CD14-positive monocyte (primary cell): ENCODE results near the gene SULT2B1. TPM values are rescaled to one million over a fixed set of nuclear protein-coding genes. Genes with fewer than 3 reads are reported as not detected.

ENCODE experiments used
- DNase-seq, 3 donors: peaks; one replicate each; pipeline ENCODE4 v3.0.0-alpha.2; 2011 to 2022
- H2AFZ ChIP-seq: 2 replicates; pipeline ENCODE4 v1.6.0; 2012; ENCODE audit warnings: mild to moderate bottlenecking, low read depth, low read length, inconsistent platforms; ENCODE audit not compliant: insufficient read depth, poor library complexity, severe bottlenecking
- H3K27ac ChIP-seq, 2 donors: 1 replicate in 1 of 2; 2 replicates in 1 of 2; pipeline ENCODE4 v1.5.1; 2012 to 2013; ENCODE audit warnings: low read length in 2 of 2, control low read depth in 1 of 2, inconsistent platforms in 1 of 2, low read depth in 1 of 2, mild to moderate bottlenecking in 1 of 2
- H3K27me3 ChIP-seq, 2 donors: one replicate each; pipeline versions ENCODE4 v1.6.0 to v1.6.1; 2011 to 2013; ENCODE audit warnings: low read length in 2 of 2; ENCODE audit not compliant: control insufficient read depth in 2 of 2, insufficient read depth in 2 of 2
- H3K36me3 ChIP-seq, 2 donors: replicated peaks in 1 of 2; 1 replicate in 1 of 2; 2 replicates in 1 of 2; pipeline versions ENCODE4 v1.5.1 to v1.6.1; 2012 to 2013; ENCODE audit warnings: low read length in 2 of 2, control low read depth in 1 of 2, inconsistent platforms in 1 of 2, mild to moderate bottlenecking in 1 of 2; ENCODE audit not compliant: insufficient read depth in 2 of 2, control insufficient read depth in 1 of 2
- H3K4me1 ChIP-seq, 2 donors: 1 replicate in 1 of 2; 2 replicates in 1 of 2; pipeline versions ENCODE4 v1.5.1 to v1.6.1; 2012 to 2013; ENCODE audit warnings: low read length in 2 of 2, control low read depth in 1 of 2, inconsistent platforms in 1 of 2, mild to moderate bottlenecking in 1 of 2, moderate library complexity in 1 of 2; ENCODE audit not compliant: insufficient read depth in 2 of 2, control insufficient read depth in 1 of 2
- H3K4me2 ChIP-seq: replicated peaks from 2 replicates; pipeline ENCODE3; 2012; ENCODE audit warnings: low read length, moderate library complexity, mild to moderate bottlenecking; ENCODE audit not compliant: poor library complexity, severe bottlenecking; ENCODE audit errors: extremely low read depth
- H3K4me3 ChIP-seq, 3 experiments: fragments of 200-600 bp in 1 of 3; sonication (generic) in 1 of 3; replicated peaks in 1 of 3; 1 replicate in 2 of 3; 2 replicates in 1 of 3; pipeline ENCODE4 v1.5.1; 2011 to 2013; ENCODE audit warnings: low read length in 3 of 3, mild to moderate bottlenecking in 3 of 3, control low read depth in 2 of 3, low read depth in 2 of 3, inconsistent platforms in 1 of 3, moderate library complexity in 1 of 3
- H3K79me2 ChIP-seq: 2 replicates; pipeline ENCODE4 v1.6.0; 2012; ENCODE audit warnings: mild to moderate bottlenecking, control low read depth, inconsistent platforms, low read length, moderate library complexity; ENCODE audit not compliant: insufficient read depth
- H3K9ac ChIP-seq: 2 replicates; pipeline ENCODE4 v1.6.0; 2017; ENCODE audit warnings: low read length, mild to moderate bottlenecking; ENCODE audit not compliant: insufficient read depth, poor library complexity, severe bottlenecking
- H3K9me3 ChIP-seq, 2 donors: replicated peaks in 1 of 2; 1 replicate in 1 of 2; 2 replicates in 1 of 2; pipeline versions ENCODE4 v1.5.1 to v1.6.1; 2012 to 2013; ENCODE audit warnings: low read length in 2 of 2, control low read depth in 1 of 2; ENCODE audit not compliant: control insufficient read depth in 1 of 2, insufficient read depth in 1 of 2
- H4K20me1 ChIP-seq: 2 replicates; pipeline ENCODE4 v1.6.0; 2012; ENCODE audit warnings: mild to moderate bottlenecking, low read length, control low read depth, moderate library complexity; ENCODE audit not compliant: insufficient read depth
- H3K27ac Mint-ChIP-seq, 7 donors: one replicate each; pipeline ENCODE4 v1.8.0; 2020; ENCODE audit warnings: mild to moderate bottlenecking in 7 of 7, mixed read lengths in 7 of 7, moderate library complexity in 6 of 7, inconsistent platforms in 2 of 7
- H3K27me3 Mint-ChIP-seq, 3 donors: one replicate each; pipeline ENCODE4 v1.8.0; 2021 to 2022; ENCODE audit warnings: low read depth in 3 of 3, mild to moderate bottlenecking in 3 of 3, mixed read lengths in 3 of 3, moderate library complexity in 3 of 3, inconsistent platforms in 1 of 3
- H3K36me3 Mint-ChIP-seq, 2 donors: one replicate each; pipeline ENCODE4 v1.8.0; 2020; ENCODE audit warnings: mixed read lengths in 2 of 2, inconsistent platforms in 1 of 2, mild to moderate bottlenecking in 1 of 2
- H3K4me1 Mint-ChIP-seq: one replicate; pipeline ENCODE4 v1.8.0; 2020; ENCODE audit warnings: mild to moderate bottlenecking, mixed read lengths
- H3K4me3 Mint-ChIP-seq, 2 donors: one replicate each; pipeline ENCODE4 v1.8.0; 2020; ENCODE audit warnings: mild to moderate bottlenecking in 2 of 2, mixed read lengths in 2 of 2, moderate library complexity in 1 of 2
- H3K9me3 Mint-ChIP-seq, 7 donors: one replicate each; pipeline ENCODE4 v1.8.0; 2020 to 2022; ENCODE audit warnings: mixed read lengths in 7 of 7, mild to moderate bottlenecking in 6 of 7, moderate library complexity in 6 of 7, inconsistent platforms in 2 of 7
- CTCF ChIP-seq: fragments of 200-600 bp; IDR thresholded peaks from one replicate; pipeline ENCODE4 v1.8.0; 2022; ENCODE audit warnings: antibody characterized with exemption, mild to moderate bottlenecking
- WGBS: methylation state at CpG from one replicate; pipeline ENCODE4 v1.1.5; 2013; ENCODE audit warnings: missing lambda C conversion rate; ENCODE audit not compliant: insufficient coverage; 5-methylcytosine and 5-hydroxymethylcytosine counted together
- intact Hi-C, 2 donors: fragments of 100-400 bp; cut with micrococcal nuclease; formaldehyde crosslinking; loops; one replicate each; pipeline versions ENCODE4 v1.15.0 to v1.15.1; 2023
- polyA plus RNA-seq, 3 donors: library from polyadenylated mRNA; depleted of rRNA in 1 of 3; unstranded in 2 of 3; stranded (reverse) in 1 of 3; fragments of 300-500 nt in 2 of 3; fragments of >200 nt in 1 of 3; fragmentation: Illumina TruSeq in 2 of 3; gene quantifications; 1 replicate in 2 of 3; 2 replicates in 1 of 3; pipeline ENCODE4 v1.2.3, GENCODE V29; 2012 to 2021

Gene SULT2B1
- polyA plus RNA-seq, 3 donors: 0.09 to 0.40 TPM; not detected in 1

GRCh38 chr19:48556825-48557224, 4.9 kb downstream of the SULT2B1 start:
- H3K27me3 Mint-ChIP-seq: peaks cover 4 to 19% (median 8%) of the 10 kb centered on the region in 3 donors
- H3K4me3 Mint-ChIP-seq: no peak overlapping the region

GRCh38 chr19:48558018-48558684, 6.2 kb downstream of the SULT2B1 start:
- Mint-ChIP-seq H3K4me3 (peak overlapping the region; percentile 62 to 71), H3K36me3 (no peaks in the 10 kb centered on the region), H3K4me1 (peaks cover 10% of the 10 kb centered on the region), H3K9me3 (no peaks in the 10 kb centered on the region), H3K27me3 (peaks cover 4 to 19% (median 8%) of the 10 kb centered on the region in 3 donors), H3K27ac (peak overlapping the region in 1 of 7 donors; percentile 2)
- 13% methylated on average over 24 of the region's 27 CpGs for WGBS
- no peak for TF ChIP-seq CTCF
- Histone ChIP-seq H3K9ac (peak overlapping the region; percentile 33), H3K4me3 (peak overlapping the region in 2 of 3 experiments; percentile 29 to 46), H3K27me3 (peaks cover 0 to 11% of the 10 kb centered on the region in 2 donors), H3K79me2 (no peaks in the 10 kb centered on the region), H3K4me1 (peaks cover 4 to 9% of the 10 kb centered on the region in 2 donors), H3K4me2 (peak overlapping the region; percentile 66), H3K9me3 (no peaks in the 10 kb centered on the region), H4K20me1 (no peaks in the 10 kb centered on the region), H2AFZ (peak overlapping the region; percentile 79), H3K36me3 (no peaks in the 10 kb centered on the region), H3K27ac (no peak overlapping the region)
- peak; percentile 40 to 56 (median 46) for DNase-seq
- intact Hi-C loops: no loop called here

More at GRCh38 chr19:48556825-48557224, 4.9 kb downstream of the SULT2B1 start:
- no peak for TF ChIP-seq CTCF
- H3K79me2 ChIP-seq: no peaks in the 10 kb centered on the region
- peaks cover 0 to 11% of the 10 kb centered on the region in 2 donors for H3K27me3 ChIP-seq
- no peak overlapping the region for H3K4me2 ChIP-seq
- H3K9me3 ChIP-seq: no peaks in the 10 kb centered on the region
- Mint-ChIP-seq H3K27ac (no peak overlapping the region), H3K9me3 (no peaks in the 10 kb centered on the region), H3K36me3 (no peaks in the 10 kb centered on the region), H3K4me1 (peaks cover 8% of the 10 kb centered on the region)
- intact Hi-C loops: no loop called here
- H3K36me3 ChIP-seq: no peaks in the 10 kb centered on the region
- no peak overlapping the region for H3K9ac ChIP-seq
- H2AFZ ChIP-seq: no peak overlapping the region
- H3K4me3 ChIP-seq: no peak overlapping the region
- WGBS: 100% methylated on average over 3 of the region's 5 CpGs
- H3K4me1 ChIP-seq: peaks cover 4 to 7% of the 10 kb centered on the region in 2 donors
- no peak for DNase-seq
- H3K27ac ChIP-seq: no peak overlapping the region
- H4K20me1 ChIP-seq: no peaks in the 10 kb centered on the region
